HEK293 (cell line): ENCODE results near the gene ARMC2.

Experiments used
- KLF10 ChIP-seq: fragments of 450-650 bp; IDR thresholded peaks from 2 replicates; pipeline ENCODE4 v1.5.1; 2018; ENCODE audit warnings: missing biosample characterization, mild to moderate bottlenecking, missing genetic modification characterization
- MZF1 ChIP-seq: fragments of 450-650 bp; formaldehyde crosslinking; IDR thresholded peaks from 2 replicates; pipeline ENCODE4 v1.5.1; 2017; ENCODE audit warnings: missing biosample characterization, missing genetic modification characterization, borderline replicate concordance
- SETDB1 ChIP-seq: IDR thresholded peaks from one replicate; pipeline ENCODE4 v1.6.1; 2017; ENCODE audit warnings: mild to moderate bottlenecking, low read length, moderate library complexity, mixed read lengths; ENCODE audit not compliant: insufficient read length
- YY1 ChIP-seq: fragments of 450-650 bp; formaldehyde crosslinking; IDR thresholded peaks from 2 replicates; pipeline ENCODE4 v1.5.1; 2018; ENCODE audit warnings: missing biosample characterization, missing genetic modification characterization
- ZNF10 ChIP-seq: fragments of 450-650 bp; formaldehyde crosslinking; IDR thresholded peaks from 2 replicates; pipeline ENCODE4 v1.5.1; 2017; ENCODE audit warnings: missing biosample characterization, missing genetic modification characterization
- ZNF121 ChIP-seq: fragments of 450-650 bp; formaldehyde crosslinking; IDR thresholded peaks from 2 replicates; pipeline ENCODE4 v1.5.1; 2016; ENCODE audit warnings: missing biosample characterization, missing genetic modification characterization
- TF ChIP-seq, protein P1 (sequence below): fragments of 450-650 bp; formaldehyde crosslinking; optimal IDR thresholded peaks from 2 replicates; pipeline ENCODE3; 2016; ENCODE audit warnings: missing biosample characterization, mild to moderate bottlenecking, missing genetic modification characterization

DNA sequence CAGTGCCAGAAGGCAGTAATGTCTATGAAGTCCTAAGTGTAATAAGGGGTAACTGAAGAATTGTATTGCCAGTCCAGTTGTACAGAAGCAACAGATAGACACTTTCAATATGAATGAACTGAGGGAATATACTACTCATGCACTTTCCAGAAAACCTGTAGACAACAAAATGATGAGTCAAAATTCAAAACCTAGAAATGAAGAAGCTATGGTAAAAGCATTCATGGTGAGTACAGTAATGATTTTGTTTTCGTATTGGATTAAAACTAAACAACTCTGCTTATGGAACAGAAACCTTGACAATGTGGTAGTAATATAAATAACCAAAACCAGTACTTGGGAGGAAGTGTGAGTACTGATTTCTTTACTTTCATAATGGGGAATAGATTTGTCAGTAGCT lies 35.0 kb downstream of the ARMC2 start:
- TF ChIP-seq ZNF121 (tag by site-specific recombination) (no peak), MZF1 (tag by site-specific recombination) (no peak), KLF10 (tag by site-specific recombination) (no peak), YY1 (tag by site-specific recombination) (no peak), SETDB1 (no peak), ZNF10 (no peak)
- TF ChIP-seq, protein P1, sequence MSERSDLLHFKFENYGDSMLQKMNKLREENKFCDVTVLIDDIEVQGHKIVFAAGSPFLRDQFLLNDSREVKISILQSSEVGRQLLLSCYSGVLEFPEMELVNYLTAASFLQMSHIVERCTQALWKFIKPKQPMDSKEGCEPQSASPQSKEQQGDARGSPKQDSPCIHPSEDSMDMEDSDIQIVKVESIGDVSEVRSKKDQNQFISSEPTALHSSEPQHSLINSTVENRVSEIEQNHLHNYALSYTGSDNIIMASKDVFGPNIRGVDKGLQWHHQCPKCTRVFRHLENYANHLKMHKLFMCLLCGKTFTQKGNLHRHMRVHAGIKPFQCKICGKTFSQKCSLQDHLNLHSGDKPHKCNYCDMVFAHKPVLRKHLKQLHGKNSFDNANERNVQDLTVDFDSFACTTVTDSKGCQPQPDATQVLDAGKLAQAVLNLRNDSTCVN (tag by site-specific recombination), result no peak
